ENCODE data around the gene METAP1D.

Gene METAP1D

DNA sequence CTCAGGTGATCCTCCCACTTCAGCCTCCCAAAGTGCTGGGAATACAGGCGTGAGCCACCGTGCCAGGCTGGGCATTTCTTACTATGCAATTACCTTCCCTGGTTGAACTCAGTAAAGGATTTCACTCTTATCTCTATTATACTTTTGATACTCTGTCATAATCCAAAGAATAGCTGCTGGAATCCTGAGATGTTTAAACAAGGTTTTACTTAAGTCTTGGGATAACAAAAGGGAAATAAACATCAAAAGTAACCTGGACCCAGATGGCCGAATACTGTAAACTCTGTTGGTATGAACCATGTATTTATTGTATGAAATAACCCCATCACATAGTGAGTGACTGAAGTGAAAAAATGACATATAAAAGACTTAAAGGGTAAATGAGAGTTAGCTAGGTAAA lies 114.8 kb downstream of the METAP1D start:
- no peaks in the 10 kb centered on the region for H3K27me3 ChIP-seq (ENCODE audit: control insufficient read depth, insufficient read depth, low read length)
- H3K4me3 ChIP-seq (ENCODE audit: low read depth, low read length): no peak overlapping the region
- H3K9ac ChIP-seq: no peak overlapping the region
- no peak overlapping the region for H2AFZ ChIP-seq
- H3K36me3 ChIP-seq (ENCODE audit: control insufficient read depth, insufficient read depth, low read length): no peaks in the 10 kb centered on the region
- H3K27ac ChIP-seq: no peak overlapping the region
- TF ChIP-seq, protein P1, sequence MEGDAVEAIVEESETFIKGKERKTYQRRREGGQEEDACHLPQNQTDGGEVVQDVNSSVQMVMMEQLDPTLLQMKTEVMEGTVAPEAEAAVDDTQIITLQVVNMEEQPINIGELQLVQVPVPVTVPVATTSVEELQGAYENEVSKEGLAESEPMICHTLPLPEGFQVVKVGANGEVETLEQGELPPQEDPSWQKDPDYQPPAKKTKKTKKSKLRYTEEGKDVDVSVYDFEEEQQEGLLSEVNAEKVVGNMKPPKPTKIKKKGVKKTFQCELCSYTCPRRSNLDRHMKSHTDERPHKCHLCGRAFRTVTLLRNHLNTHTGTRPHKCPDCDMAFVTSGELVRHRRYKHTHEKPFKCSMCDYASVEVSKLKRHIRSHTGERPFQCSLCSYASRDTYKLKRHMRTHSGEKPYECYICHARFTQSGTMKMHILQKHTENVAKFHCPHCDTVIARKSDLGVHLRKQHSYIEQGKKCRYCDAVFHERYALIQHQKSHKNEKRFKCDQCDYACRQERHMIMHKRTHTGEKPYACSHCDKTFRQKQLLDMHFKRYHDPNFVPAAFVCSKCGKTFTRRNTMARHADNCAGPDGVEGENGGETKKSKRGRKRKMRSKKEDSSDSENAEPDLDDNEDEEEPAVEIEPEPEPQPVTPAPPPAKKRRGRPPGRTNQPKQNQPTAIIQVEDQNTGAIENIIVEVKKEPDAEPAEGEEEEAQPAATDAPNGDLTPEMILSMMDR (IDR thresholded peaks at IDR 0.05): no peak
- H3K4me1 ChIP-seq: no peaks in the 10 kb centered on the region
- no peaks in the 10 kb centered on the region for H3K79me2 ChIP-seq
- no peak overlapping the region for H3K4me2 ChIP-seq (ENCODE audit: low read length)
- no peaks in the 10 kb centered on the region for H3K9me3 ChIP-seq (ENCODE audit: control insufficient read depth, low read length)

DNA sequence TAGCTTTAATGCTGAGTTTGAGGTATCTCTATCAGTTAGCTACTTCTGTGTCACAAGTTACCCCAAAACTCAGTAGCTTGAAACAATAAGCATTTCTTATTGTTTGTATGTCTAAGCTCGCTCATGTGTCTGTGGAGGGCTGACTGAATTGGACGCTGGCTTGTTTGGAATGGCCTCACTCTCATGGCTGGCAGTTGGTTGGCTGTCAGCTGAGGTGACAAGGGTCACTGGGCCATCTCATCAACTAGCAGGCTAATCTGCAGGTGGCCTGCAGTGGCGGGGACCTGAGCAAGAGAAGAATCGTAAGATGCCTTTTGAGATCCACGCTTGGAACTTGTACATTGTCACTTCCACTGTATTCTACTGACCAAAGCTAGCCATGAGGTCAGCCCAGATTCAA lies 116.4 kb downstream of the METAP1D start:
- H3K79me2 ChIP-seq: no peaks in the 10 kb centered on the region
- H3K4me2 ChIP-seq (ENCODE audit: low read length): no peak overlapping the region
- H3K9ac ChIP-seq: no peak overlapping the region
- H3K4me3 ChIP-seq (ENCODE audit: low read depth, low read length): no peak overlapping the region
- no peak overlapping the region for H2AFZ ChIP-seq
- no peaks in the 10 kb centered on the region for H3K4me1 ChIP-seq
- H3K27ac ChIP-seq: no peak overlapping the region
- no peaks in the 10 kb centered on the region for H3K9me3 ChIP-seq (ENCODE audit: control insufficient read depth, low read length)
- H3K36me3 ChIP-seq (ENCODE audit: control insufficient read depth, insufficient read depth, low read length): no peaks in the 10 kb centered on the region
- TF ChIP-seq, protein P1 (IDR thresholded peaks at IDR 0.05): no peak
- H3K27me3 ChIP-seq (ENCODE audit: control insufficient read depth, insufficient read depth, low read length): no peaks in the 10 kb centered on the region

DNA sequence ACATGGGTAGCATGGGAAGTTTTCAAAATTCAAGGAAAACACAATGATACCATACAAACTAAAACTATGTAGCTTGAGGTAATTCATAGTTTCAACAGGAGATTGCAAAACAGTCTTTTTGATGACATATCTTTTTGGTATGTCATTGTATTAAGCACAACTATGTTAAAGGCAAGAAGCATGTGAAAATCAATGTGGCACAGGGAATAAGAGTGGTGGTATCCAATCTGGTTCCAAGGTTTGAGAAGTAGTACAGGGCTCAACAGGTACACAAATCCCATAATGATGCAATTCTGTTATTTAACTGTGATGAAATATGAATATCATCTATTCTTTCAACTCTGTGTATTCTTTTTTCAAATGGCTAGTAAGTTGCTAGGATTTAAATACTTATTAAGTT lies 119.3 kb downstream of the METAP1D start:
- Histone ChIP-seq H3K79me2 (no peaks in the 10 kb centered on the region), H3K27me3 (ENCODE audit: control insufficient read depth, insufficient read depth, low read length) (no peaks in the 10 kb centered on the region), H3K9me3 (ENCODE audit: control insufficient read depth, low read length) (no peaks in the 10 kb centered on the region), H3K9ac (no peak overlapping the region), H2AFZ (no peak overlapping the region), H3K4me2 (ENCODE audit: low read length) (no peak overlapping the region), H3K4me1 (no peaks in the 10 kb centered on the region), H3K4me3 (ENCODE audit: low read depth, low read length) (no peak overlapping the region), H3K27ac (no peak overlapping the region), H3K36me3 (ENCODE audit: control insufficient read depth, insufficient read depth, low read length) (no peaks in the 10 kb centered on the region)
- TF ChIP-seq, protein P1 (IDR thresholded peaks at IDR 0.05): no peak

DNA sequence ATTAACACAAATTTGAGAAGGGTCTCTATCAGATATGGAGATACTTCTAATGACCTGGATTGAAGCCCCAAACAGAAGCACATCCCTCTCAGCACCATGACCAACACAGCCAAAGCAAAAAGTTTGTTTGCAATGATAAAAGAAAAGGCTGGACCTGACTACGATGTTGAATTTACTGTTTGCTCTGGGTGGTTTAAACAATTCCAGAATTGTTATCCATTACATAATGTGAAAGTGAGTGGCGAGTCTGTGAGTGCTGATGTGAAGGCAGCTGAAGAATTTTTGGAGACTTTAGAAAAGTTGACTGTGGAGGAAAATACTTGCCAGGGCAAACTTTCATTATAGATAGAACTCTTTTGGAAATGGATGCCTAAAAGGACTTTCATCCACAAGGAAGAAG lies 120.4 kb downstream of the METAP1D start:
- Histone ChIP-seq H3K27ac (no peak overlapping the region), H2AFZ (no peak overlapping the region), H3K9ac (no peak overlapping the region), H3K4me1 (no peaks in the 10 kb centered on the region), H3K4me2 (ENCODE audit: low read length) (no peak overlapping the region), H3K27me3 (ENCODE audit: control insufficient read depth, insufficient read depth, low read length) (no peaks in the 10 kb centered on the region), H3K4me3 (ENCODE audit: low read depth, low read length) (no peak overlapping the region), H3K79me2 (no peaks in the 10 kb centered on the region), H3K36me3 (ENCODE audit: control insufficient read depth, insufficient read depth, low read length) (no peaks in the 10 kb centered on the region), H3K9me3 (ENCODE audit: control insufficient read depth, low read length) (no peaks in the 10 kb centered on the region)
- TF ChIP-seq, protein P1 (IDR thresholded peaks at IDR 0.05): no peak

DNA sequence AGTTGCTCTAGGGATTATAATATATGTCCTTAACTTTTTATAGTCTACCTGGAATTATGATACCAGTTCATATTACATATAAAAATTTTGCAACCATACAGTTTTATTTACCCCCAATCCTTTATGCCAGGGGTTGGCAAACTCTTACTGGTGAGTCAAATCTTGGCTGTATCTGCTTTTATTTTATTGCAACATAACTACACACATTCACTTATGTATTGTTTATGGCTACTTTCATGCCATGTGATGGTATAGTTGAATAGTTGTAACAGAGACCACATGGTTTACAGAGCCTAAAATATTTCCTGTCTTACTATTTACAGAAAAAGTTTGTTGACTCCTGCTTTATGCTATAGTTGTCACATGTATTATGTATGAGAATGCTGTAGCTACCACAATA lies 128.7 kb downstream of the METAP1D start:
- no peak overlapping the region for H2AFZ ChIP-seq
- H3K79me2 ChIP-seq: no peaks in the 10 kb centered on the region
- H3K4me3 ChIP-seq (ENCODE audit: low read depth, low read length): no peak overlapping the region
- no peaks in the 10 kb centered on the region for H3K36me3 ChIP-seq (ENCODE audit: control insufficient read depth, insufficient read depth, low read length)
- H3K4me2 ChIP-seq (ENCODE audit: low read length): no peak overlapping the region
- H3K27me3 ChIP-seq (ENCODE audit: control insufficient read depth, insufficient read depth, low read length): no peaks in the 10 kb centered on the region
- no peak overlapping the region for H3K27ac ChIP-seq
- TF ChIP-seq, protein P1 (IDR thresholded peaks at IDR 0.05): no peak
- no peak overlapping the region for H3K9ac ChIP-seq
- no peaks in the 10 kb centered on the region for H3K4me1 ChIP-seq
- H3K9me3 ChIP-seq (ENCODE audit: control insufficient read depth, low read length): no peaks in the 10 kb centered on the region

Measured in parathyroid adenoma (tissue), 2 donors.